ENCODE data around the gene HS6ST3. TPM values are rescaled to one million over a fixed set of nuclear protein-coding genes. Genes with fewer than 3 reads are reported as not detected.

The HS6ST3 gene
- total RNA-seq, 1 experiment from 2014 or later, result 0.11 TPM

- H3K27ac ChIP-seq (ENCODE audit: low read length), result no peak overlapping the region
- no peaks in the 10 kb centered on the region for H3K9me3 ChIP-seq (ENCODE audit: low read length)
- H2AFZ ChIP-seq (ENCODE audit: low read length), result no peak overlapping the region
- intact Hi-C loops (cut with micrococcal nuclease), result no loop called here
- H3K9ac ChIP-seq (ENCODE audit: low read length), result no peak overlapping the region
- H4K20me1 ChIP-seq (ENCODE audit: low read length), result no peaks in the 10 kb centered on the region
- ChIA-PET POLR2A (ENCODE audit: unreplicated experiment) (no interaction called here), CTCF (no interaction called here)
- ATAC-seq (no peak), DNase-seq (no peak)
- H3K4me3 ChIP-seq (ENCODE audit: low read length), result no peak overlapping the region
- H3K4me1 ChIP-seq (ENCODE audit: insufficient read depth, low read length), result no peaks in the 10 kb centered on the region
- no peaks in the 10 kb centered on the region for H3K27me3 ChIP-seq (ENCODE audit: low read length)
- no peaks in the 10 kb centered on the region for H3K9me2 ChIP-seq (replicated peaks; ENCODE audit: low read length)
- H3K79me2 ChIP-seq (ENCODE audit: low read length), result no peaks in the 10 kb centered on the region
- no peaks in the 10 kb centered on the region for H3F3A ChIP-seq (ENCODE audit: low read length, unreplicated experiment)
- TF ChIP-seq EZH2phosphoT487 (IDR thresholded peaks at IDR 0.05; ENCODE audit: borderline replicate concordance, low read length), result no peak
- TF ChIP-seq EZH2 (IDR thresholded peaks at IDR 0.05; ENCODE audit: low read length, unreplicated experiment), result no peak
- TF ChIP-seq CTCF (conservative IDR thresholded peaks at IDR 0.05; ENCODE audit: low read depth, low read length), result no peak
- no peak overlapping the region for H3K4me2 ChIP-seq (ENCODE audit: low read length)
- H3K36me3 ChIP-seq (ENCODE audit: low read depth, low read length), result no peaks in the 10 kb centered on the region
- BruUV-seq (replicated peaks), result no TSS peak
Observed at GRCh38 chr13:96741779-96742178, 651.9 kb downstream of the HS6ST3 start.

- H3K27ac ChIP-seq (ENCODE audit: low read length), result no peak overlapping the region
- ATAC-seq (no peak), DNase-seq (no peak)
- H3F3A ChIP-seq (ENCODE audit: low read length, unreplicated experiment), result no peaks in the 10 kb centered on the region
- no peaks in the 10 kb centered on the region for H3K9me2 ChIP-seq (replicated peaks; ENCODE audit: low read length)
- no peaks in the 10 kb centered on the region for H3K27me3 ChIP-seq (ENCODE audit: low read length)
- H2AFZ ChIP-seq (ENCODE audit: low read length), result no peak overlapping the region
- no peak for TF ChIP-seq CTCF (conservative IDR thresholded peaks at IDR 0.05; ENCODE audit: low read depth, low read length)
- TF ChIP-seq EZH2 (IDR thresholded peaks at IDR 0.05; ENCODE audit: low read length, unreplicated experiment), result no peak
- no peak for TF ChIP-seq EZH2phosphoT487 (IDR thresholded peaks at IDR 0.05; ENCODE audit: borderline replicate concordance, low read length)
- no peaks in the 10 kb centered on the region for H3K36me3 ChIP-seq (ENCODE audit: low read depth, low read length)
- H3K79me2 ChIP-seq (ENCODE audit: low read length), result no peaks in the 10 kb centered on the region
- CTCF ChIA-PET, result no interaction called here
- intact Hi-C loops (cut with micrococcal nuclease), result no loop called here
- H3K9ac ChIP-seq (ENCODE audit: low read length), result no peak overlapping the region
- H3K4me2 ChIP-seq (ENCODE audit: low read length), result no peak overlapping the region
- no TSS peak for BruUV-seq (replicated peaks)
- H3K4me1 ChIP-seq (ENCODE audit: insufficient read depth, low read length), result no peaks in the 10 kb centered on the region
- no peak overlapping the region for H3K4me3 ChIP-seq (ENCODE audit: low read length)
- no peaks in the 10 kb centered on the region for H4K20me1 ChIP-seq (ENCODE audit: low read length)
- H3K9me3 ChIP-seq (ENCODE audit: low read length), result no peaks in the 10 kb centered on the region
- POLR2A ChIA-PET (ENCODE audit: unreplicated experiment), result interaction anchor here (0.6 kb wide), 1 partner anchor 518 kb away, joined by 6 read pairs; no protein-coding TSS in a partner anchor
Observed at GRCh38 chr13:96743296-96744089, 653.6 kb downstream of the HS6ST3 start.

All from PC-3 (cell line).